CD14-positive monocyte (primary cell): Measurements from ENCODE around the gene NRIP2. TPM values are rescaled to one million over a fixed set of nuclear protein-coding genes. Genes with fewer than 3 reads are reported as not detected.
"Not testable (repeated sequence)": the region's sequence is repeated elsewhere in the genome, so short reads cannot be mapped to it uniquely, and the experiment has no call there.

ENCODE experiments used
- DNase-seq, 3 donors: peaks; one replicate each; pipeline ENCODE4 v3.0.0-alpha.2; 2011 to 2022
- H2AFZ ChIP-seq: 2 replicates; pipeline ENCODE4 v1.6.0; 2012; ENCODE audit warnings: mild to moderate bottlenecking, low read depth, low read length, inconsistent platforms; ENCODE audit not compliant: insufficient read depth, poor library complexity, severe bottlenecking
- H3K27ac ChIP-seq, 2 donors: 1 replicate in 1 of 2; 2 replicates in 1 of 2; pipeline ENCODE4 v1.5.1; 2012 to 2013; ENCODE audit warnings: low read length in 2 of 2, control low read depth in 1 of 2, inconsistent platforms in 1 of 2, low read depth in 1 of 2, mild to moderate bottlenecking in 1 of 2
- H3K27me3 ChIP-seq, 2 donors: one replicate each; pipeline versions ENCODE4 v1.6.0 to v1.6.1; 2011 to 2013; ENCODE audit warnings: low read length in 2 of 2; ENCODE audit not compliant: control insufficient read depth in 2 of 2, insufficient read depth in 2 of 2
- H3K36me3 ChIP-seq, 2 donors: replicated peaks in 1 of 2; 1 replicate in 1 of 2; 2 replicates in 1 of 2; pipeline versions ENCODE4 v1.5.1 to v1.6.1; 2012 to 2013; ENCODE audit warnings: low read length in 2 of 2, control low read depth in 1 of 2, inconsistent platforms in 1 of 2, mild to moderate bottlenecking in 1 of 2; ENCODE audit not compliant: insufficient read depth in 2 of 2, control insufficient read depth in 1 of 2
- H3K4me1 ChIP-seq, 2 donors: 1 replicate in 1 of 2; 2 replicates in 1 of 2; pipeline versions ENCODE4 v1.5.1 to v1.6.1; 2012 to 2013; ENCODE audit warnings: low read length in 2 of 2, control low read depth in 1 of 2, inconsistent platforms in 1 of 2, mild to moderate bottlenecking in 1 of 2, moderate library complexity in 1 of 2; ENCODE audit not compliant: insufficient read depth in 2 of 2, control insufficient read depth in 1 of 2
- H3K4me2 ChIP-seq: replicated peaks from 2 replicates; pipeline ENCODE3; 2012; ENCODE audit warnings: low read length, moderate library complexity, mild to moderate bottlenecking; ENCODE audit not compliant: poor library complexity, severe bottlenecking; ENCODE audit errors: extremely low read depth
- H3K4me3 ChIP-seq, 3 experiments: fragments of 200-600 bp in 1 of 3; sonication (generic) in 1 of 3; replicated peaks in 1 of 3; 1 replicate in 2 of 3; 2 replicates in 1 of 3; pipeline ENCODE4 v1.5.1; 2011 to 2013; ENCODE audit warnings: low read length in 3 of 3, mild to moderate bottlenecking in 3 of 3, control low read depth in 2 of 3, low read depth in 2 of 3, inconsistent platforms in 1 of 3, moderate library complexity in 1 of 3
- H3K79me2 ChIP-seq: 2 replicates; pipeline ENCODE4 v1.6.0; 2012; ENCODE audit warnings: mild to moderate bottlenecking, control low read depth, inconsistent platforms, low read length, moderate library complexity; ENCODE audit not compliant: insufficient read depth
- H3K9ac ChIP-seq: 2 replicates; pipeline ENCODE4 v1.6.0; 2017; ENCODE audit warnings: low read length, mild to moderate bottlenecking; ENCODE audit not compliant: insufficient read depth, poor library complexity, severe bottlenecking
- H3K9me3 ChIP-seq, 2 donors: replicated peaks in 1 of 2; 1 replicate in 1 of 2; 2 replicates in 1 of 2; pipeline versions ENCODE4 v1.5.1 to v1.6.1; 2012 to 2013; ENCODE audit warnings: low read length in 2 of 2, control low read depth in 1 of 2; ENCODE audit not compliant: control insufficient read depth in 1 of 2, insufficient read depth in 1 of 2
- H4K20me1 ChIP-seq: 2 replicates; pipeline ENCODE4 v1.6.0; 2012; ENCODE audit warnings: mild to moderate bottlenecking, low read length, control low read depth, moderate library complexity; ENCODE audit not compliant: insufficient read depth
- H3K27ac Mint-ChIP-seq, 7 donors: one replicate each; pipeline ENCODE4 v1.8.0; 2020; ENCODE audit warnings: mild to moderate bottlenecking in 7 of 7, mixed read lengths in 7 of 7, moderate library complexity in 6 of 7, inconsistent platforms in 2 of 7
- H3K27me3 Mint-ChIP-seq, 3 donors: one replicate each; pipeline ENCODE4 v1.8.0; 2021 to 2022; ENCODE audit warnings: low read depth in 3 of 3, mild to moderate bottlenecking in 3 of 3, mixed read lengths in 3 of 3, moderate library complexity in 3 of 3, inconsistent platforms in 1 of 3
- H3K36me3 Mint-ChIP-seq, 2 donors: one replicate each; pipeline ENCODE4 v1.8.0; 2020; ENCODE audit warnings: mixed read lengths in 2 of 2, inconsistent platforms in 1 of 2, mild to moderate bottlenecking in 1 of 2
- H3K4me1 Mint-ChIP-seq: one replicate; pipeline ENCODE4 v1.8.0; 2020; ENCODE audit warnings: mild to moderate bottlenecking, mixed read lengths
- H3K4me3 Mint-ChIP-seq, 2 donors: one replicate each; pipeline ENCODE4 v1.8.0; 2020; ENCODE audit warnings: mild to moderate bottlenecking in 2 of 2, mixed read lengths in 2 of 2, moderate library complexity in 1 of 2
- H3K9me3 Mint-ChIP-seq, 7 donors: one replicate each; pipeline ENCODE4 v1.8.0; 2020 to 2022; ENCODE audit warnings: mixed read lengths in 7 of 7, mild to moderate bottlenecking in 6 of 7, moderate library complexity in 6 of 7, inconsistent platforms in 2 of 7
- WGBS: methylation state at CpG from one replicate; pipeline ENCODE4 v1.1.5; 2013; ENCODE audit warnings: missing lambda C conversion rate; ENCODE audit not compliant: insufficient coverage; 5-methylcytosine and 5-hydroxymethylcytosine counted together
- intact Hi-C, 2 donors: fragments of 100-400 bp; cut with micrococcal nuclease; formaldehyde crosslinking; loops; one replicate each; pipeline versions ENCODE4 v1.15.0 to v1.15.1; 2023
- polyA plus RNA-seq, 3 donors: library from polyadenylated mRNA; depleted of rRNA in 1 of 3; unstranded in 2 of 3; stranded (reverse) in 1 of 3; fragments of 300-500 nt in 2 of 3; fragments of >200 nt in 1 of 3; fragmentation: Illumina TruSeq in 2 of 3; gene quantifications; 1 replicate in 2 of 3; 2 replicates in 1 of 3; pipeline ENCODE4 v1.2.3, GENCODE V29; 2012 to 2021
- TF ChIP-seq, protein P1 (sequence below): fragments of 200-600 bp; IDR thresholded peaks from one replicate; pipeline ENCODE4 v1.8.0; 2022; ENCODE audit warnings: antibody characterized with exemption, mild to moderate bottlenecking

The NRIP2 gene
- polyA plus RNA-seq, 3 donors = 0.19 to 0.24 TPM; not detected in 1

DNA sequence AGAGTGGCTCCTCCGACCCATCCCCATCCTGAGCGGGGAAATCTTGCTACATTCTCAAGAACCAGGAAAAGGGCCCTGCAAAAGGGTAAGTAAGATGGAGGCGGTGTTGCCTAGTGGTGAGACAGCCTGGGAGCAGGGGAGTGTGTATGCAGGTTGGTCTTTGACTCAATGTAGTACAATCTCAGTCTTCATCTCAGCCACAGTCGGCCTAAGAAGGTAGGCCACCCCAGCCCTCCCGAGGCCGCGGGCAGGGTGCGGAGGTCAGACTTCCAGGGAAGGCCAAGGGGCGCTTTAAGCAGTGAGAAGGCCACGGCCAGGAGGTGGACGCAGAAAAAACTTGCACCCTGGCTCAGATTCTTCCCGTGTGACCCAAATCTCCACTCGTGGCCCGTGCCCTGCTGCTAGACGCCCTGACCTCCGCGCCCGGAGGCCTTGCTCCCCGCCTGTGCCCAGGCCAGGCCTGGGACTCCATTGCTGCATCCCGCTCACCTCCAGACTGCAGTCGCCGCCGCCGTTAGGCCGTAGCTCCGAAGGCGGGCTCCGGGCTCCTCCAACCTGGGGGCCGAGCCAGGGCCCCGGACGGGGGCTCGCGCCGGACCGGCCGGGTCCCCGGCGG lies 41.7 kb upstream of the NRIP2 start:
- Mint-ChIP-seq H3K9me3 (no peaks in the 10 kb centered on the region), H3K36me3 (peaks cover 4 to 22% of the 10 kb centered on the region in 2 donors), H3K4me3 (peak overlapping the region; percentile 80 to 87), H3K27me3 (peaks cover 0 to 2% (median 0%) of the 10 kb centered on the region in 3 donors), H3K27ac (peak overlapping the region in 6 of 7 donors; percentile 57 to 89 (median 80)), H3K4me1 (peaks cover 32% of the 10 kb centered on the region)
- under 1% methylated on average over 30 of the region's 38 CpGs for WGBS
- peak overlapping the region; percentile 42 to 96 for H3K27ac ChIP-seq
- TF ChIP-seq, protein P1, sequence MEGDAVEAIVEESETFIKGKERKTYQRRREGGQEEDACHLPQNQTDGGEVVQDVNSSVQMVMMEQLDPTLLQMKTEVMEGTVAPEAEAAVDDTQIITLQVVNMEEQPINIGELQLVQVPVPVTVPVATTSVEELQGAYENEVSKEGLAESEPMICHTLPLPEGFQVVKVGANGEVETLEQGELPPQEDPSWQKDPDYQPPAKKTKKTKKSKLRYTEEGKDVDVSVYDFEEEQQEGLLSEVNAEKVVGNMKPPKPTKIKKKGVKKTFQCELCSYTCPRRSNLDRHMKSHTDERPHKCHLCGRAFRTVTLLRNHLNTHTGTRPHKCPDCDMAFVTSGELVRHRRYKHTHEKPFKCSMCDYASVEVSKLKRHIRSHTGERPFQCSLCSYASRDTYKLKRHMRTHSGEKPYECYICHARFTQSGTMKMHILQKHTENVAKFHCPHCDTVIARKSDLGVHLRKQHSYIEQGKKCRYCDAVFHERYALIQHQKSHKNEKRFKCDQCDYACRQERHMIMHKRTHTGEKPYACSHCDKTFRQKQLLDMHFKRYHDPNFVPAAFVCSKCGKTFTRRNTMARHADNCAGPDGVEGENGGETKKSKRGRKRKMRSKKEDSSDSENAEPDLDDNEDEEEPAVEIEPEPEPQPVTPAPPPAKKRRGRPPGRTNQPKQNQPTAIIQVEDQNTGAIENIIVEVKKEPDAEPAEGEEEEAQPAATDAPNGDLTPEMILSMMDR = no peak
- H3K36me3 ChIP-seq = peaks cover 4 to 7% of the 10 kb centered on the region in 2 donors
- peak overlapping the region; percentile 84 for H3K4me2 ChIP-seq
- no peaks in the 10 kb centered on the region for H4K20me1 ChIP-seq
- H3K27me3 ChIP-seq = no peaks in the 10 kb centered on the region
- peaks cover 30 to 31% of the 10 kb centered on the region in 2 donors for H3K4me1 ChIP-seq
- DNase-seq = no peak
- no peaks in the 10 kb centered on the region for H3K9me3 ChIP-seq
- H3K79me2 ChIP-seq = peaks cover 92% of the 10 kb centered on the region
- intact Hi-C loops = loop anchor here (2.0 to 5.0 kb wide), 2 partner anchors 14 to 64 kb away; partner anchors contain the start of genes ITFG2 (in 2 of the 2) and TULP3 (in 1 of the 2)
- H3K9ac ChIP-seq = peak overlapping the region; percentile 95
- peak overlapping the region; percentile 98 for H2AFZ ChIP-seq
- peak overlapping the region; percentile 87 to 99 (median 94) for H3K4me3 ChIP-seq

DNA sequence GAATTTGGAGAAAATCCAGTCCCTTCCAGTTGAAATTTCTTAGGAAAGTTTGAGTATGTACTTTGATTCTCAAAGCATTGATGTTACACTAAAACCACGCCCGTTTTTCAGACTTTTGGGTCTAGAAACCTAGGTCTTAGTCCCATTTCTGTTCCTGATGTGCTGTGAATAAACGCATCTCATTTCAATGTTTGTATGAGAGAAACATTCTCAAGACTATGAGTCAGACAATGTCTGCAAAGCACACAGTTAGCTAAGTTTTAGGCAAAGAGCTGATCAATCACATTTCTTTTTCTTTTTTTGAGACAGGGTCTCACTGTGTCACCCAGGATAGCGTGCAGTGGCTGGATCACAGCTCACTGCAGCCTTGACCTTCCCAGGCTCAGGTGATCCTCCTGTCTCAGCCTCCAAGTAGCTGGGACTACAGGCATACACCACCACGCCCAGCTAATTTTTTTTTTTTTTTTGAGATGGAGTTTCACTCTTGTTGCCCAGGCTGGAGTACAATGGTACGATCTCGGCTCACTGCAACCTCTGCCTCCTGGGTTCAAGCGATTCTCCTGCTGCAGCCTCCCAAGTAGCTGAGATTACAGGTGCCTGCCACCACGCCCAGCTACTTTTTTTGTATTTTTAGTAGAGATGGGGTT lies 34.3 kb upstream of the NRIP2 start:
- H3K4me2 ChIP-seq, H3K9me3 ChIP-seq, H3K27ac ChIP-seq, intact Hi-C loops, H3K9me3 Mint-ChIP-seq, H3K4me1 ChIP-seq, H4K20me1 ChIP-seq, DNase-seq, H3K4me3 ChIP-seq, H3K27me3 Mint-ChIP-seq, H2AFZ ChIP-seq, H3K4me1 Mint-ChIP-seq, H3K9ac ChIP-seq, H3K27me3 ChIP-seq, H3K4me3 Mint-ChIP-seq: not testable (repeated sequence)
- WGBS = 83% methylated on average over 3 of the region's 9 CpGs
- peak overlapping the region in 1 of 7 donors; percentile 36 for H3K27ac Mint-ChIP-seq
- H3K36me3 ChIP-seq = peaks cover 41 to 70% of the 10 kb centered on the region in 2 donors
- peaks cover 42 to 87% of the 10 kb centered on the region in 2 donors for H3K36me3 Mint-ChIP-seq
- peaks cover 38% of the 10 kb centered on the region for H3K79me2 ChIP-seq
